Measurements from ENCODE around the gene UNC79.

UNC79 gene

DNA sequence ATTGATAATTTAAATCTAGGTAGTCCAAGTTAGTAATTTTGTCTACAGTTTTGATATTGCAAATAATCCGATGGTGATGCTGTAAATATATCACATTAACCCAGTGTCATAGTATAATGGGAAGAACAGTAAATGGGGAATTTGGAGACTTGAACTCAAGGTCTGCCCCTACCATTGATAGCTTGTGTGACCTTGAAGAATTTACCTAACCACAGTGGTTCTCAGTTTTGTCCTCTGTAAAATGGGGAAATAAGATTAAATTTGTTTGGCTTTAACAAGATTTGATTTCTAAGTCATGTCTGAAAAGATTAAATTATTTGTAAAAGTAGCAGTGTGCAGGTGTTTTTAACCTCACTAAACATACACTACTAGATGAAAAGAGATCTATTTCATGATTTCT is 100.9 kb downstream of the UNC79 start:
- in situ Hi-C loops (cut with MboI; ENCODE audit: low pct_unique_long_range_greater_than_20kb, low sequenced_read_pairs, unreplicated experiment): loop anchor here (25.0 kb wide), 1 partner anchor 294 kb away; no protein-coding TSS in a partner anchor
- DNase-seq (ENCODE audit: low spot score): no peak
- TF ChIP-seq, protein P1, sequence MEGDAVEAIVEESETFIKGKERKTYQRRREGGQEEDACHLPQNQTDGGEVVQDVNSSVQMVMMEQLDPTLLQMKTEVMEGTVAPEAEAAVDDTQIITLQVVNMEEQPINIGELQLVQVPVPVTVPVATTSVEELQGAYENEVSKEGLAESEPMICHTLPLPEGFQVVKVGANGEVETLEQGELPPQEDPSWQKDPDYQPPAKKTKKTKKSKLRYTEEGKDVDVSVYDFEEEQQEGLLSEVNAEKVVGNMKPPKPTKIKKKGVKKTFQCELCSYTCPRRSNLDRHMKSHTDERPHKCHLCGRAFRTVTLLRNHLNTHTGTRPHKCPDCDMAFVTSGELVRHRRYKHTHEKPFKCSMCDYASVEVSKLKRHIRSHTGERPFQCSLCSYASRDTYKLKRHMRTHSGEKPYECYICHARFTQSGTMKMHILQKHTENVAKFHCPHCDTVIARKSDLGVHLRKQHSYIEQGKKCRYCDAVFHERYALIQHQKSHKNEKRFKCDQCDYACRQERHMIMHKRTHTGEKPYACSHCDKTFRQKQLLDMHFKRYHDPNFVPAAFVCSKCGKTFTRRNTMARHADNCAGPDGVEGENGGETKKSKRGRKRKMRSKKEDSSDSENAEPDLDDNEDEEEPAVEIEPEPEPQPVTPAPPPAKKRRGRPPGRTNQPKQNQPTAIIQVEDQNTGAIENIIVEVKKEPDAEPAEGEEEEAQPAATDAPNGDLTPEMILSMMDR (IDR thresholded peaks at IDR 0.05; ENCODE audit: extremely low read depth, insufficient read depth, missing control alignments): no peak

DNA sequence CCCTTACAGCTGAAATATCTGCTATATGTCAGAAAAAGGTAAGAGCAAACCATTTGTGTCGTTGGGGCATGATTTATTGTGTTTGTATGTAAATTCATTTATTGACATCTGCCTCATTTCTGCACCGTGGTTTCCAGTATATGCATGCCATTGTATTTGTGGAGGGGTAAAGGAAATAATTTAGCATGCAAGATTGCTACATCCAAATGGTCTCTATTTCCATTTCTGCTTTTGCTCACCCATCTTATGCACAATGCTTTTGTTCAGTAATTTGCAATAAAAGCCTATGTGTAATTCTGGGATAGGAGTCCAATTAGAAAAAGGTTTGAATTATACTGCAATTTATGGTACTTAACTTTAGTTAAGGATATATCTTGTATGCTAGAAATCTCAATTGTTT is 101.8 kb downstream of the UNC79 start:
- DNase-seq (ENCODE audit: low spot score): no peak
- in situ Hi-C loops (cut with MboI; ENCODE audit: low pct_unique_long_range_greater_than_20kb, low sequenced_read_pairs, unreplicated experiment): loop anchor here (25.0 kb wide), 1 partner anchor 295 kb away; no protein-coding TSS in a partner anchor
- TF ChIP-seq, protein P1 (IDR thresholded peaks at IDR 0.05; ENCODE audit: extremely low read depth, insufficient read depth, missing control alignments): no peak

DNA sequence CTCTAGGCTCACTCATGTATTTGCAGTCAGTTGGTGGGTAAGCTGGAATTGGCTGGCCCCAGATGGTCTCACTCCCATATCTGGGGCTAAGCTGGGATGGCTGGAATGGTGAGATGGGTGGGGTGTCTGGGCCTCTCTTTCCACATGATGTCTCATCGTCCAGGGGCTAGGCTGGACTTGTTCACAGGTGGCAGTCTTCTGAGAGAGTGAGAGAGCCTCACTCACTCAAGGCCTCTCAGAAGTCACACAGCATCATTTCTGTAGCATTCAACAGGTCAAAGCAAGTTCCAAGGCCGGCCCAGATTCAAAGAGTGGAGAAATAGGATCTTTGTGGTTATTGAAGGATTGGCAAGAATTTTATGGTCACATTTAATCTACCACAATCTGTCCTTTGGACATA is 102.7 kb downstream of the UNC79 start:
- in situ Hi-C loops (cut with MboI; ENCODE audit: low pct_unique_long_range_greater_than_20kb, low sequenced_read_pairs, unreplicated experiment): loop anchor here (25.0 kb wide), 1 partner anchor 296 kb away; no protein-coding TSS in a partner anchor
- TF ChIP-seq, protein P1 (IDR thresholded peaks at IDR 0.05; ENCODE audit: extremely low read depth, insufficient read depth, missing control alignments): no peak
- DNase-seq (ENCODE audit: low spot score): no peak

DNA sequence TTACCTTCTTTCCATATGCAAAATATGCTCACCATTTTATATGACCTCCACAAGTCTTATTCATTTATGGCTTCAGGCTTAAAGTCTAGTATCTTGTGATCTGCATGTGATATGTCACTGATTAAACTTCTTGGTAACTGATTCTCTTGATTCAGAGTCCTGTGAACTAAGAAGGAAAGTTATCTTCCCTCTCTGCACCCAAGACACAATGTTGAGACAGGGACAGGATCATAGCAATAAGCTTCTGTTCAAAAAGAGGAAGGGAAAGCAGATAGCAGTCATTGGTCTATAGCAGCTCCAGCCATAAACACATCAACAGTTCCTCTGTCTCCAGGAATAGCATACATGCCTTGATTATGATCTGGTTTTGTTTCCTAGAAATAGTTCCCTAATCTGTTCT is 103.1 kb downstream of the UNC79 start:
- TF ChIP-seq, protein P1 (IDR thresholded peaks at IDR 0.05; ENCODE audit: extremely low read depth, insufficient read depth, missing control alignments): no peak
- peak; percentile 34 for DNase-seq (ENCODE audit: low spot score)
- in situ Hi-C loops (cut with MboI; ENCODE audit: low pct_unique_long_range_greater_than_20kb, low sequenced_read_pairs, unreplicated experiment): loop anchor here (25.0 kb wide), 1 partner anchor 297 kb away; no protein-coding TSS in a partner anchor

DNA sequence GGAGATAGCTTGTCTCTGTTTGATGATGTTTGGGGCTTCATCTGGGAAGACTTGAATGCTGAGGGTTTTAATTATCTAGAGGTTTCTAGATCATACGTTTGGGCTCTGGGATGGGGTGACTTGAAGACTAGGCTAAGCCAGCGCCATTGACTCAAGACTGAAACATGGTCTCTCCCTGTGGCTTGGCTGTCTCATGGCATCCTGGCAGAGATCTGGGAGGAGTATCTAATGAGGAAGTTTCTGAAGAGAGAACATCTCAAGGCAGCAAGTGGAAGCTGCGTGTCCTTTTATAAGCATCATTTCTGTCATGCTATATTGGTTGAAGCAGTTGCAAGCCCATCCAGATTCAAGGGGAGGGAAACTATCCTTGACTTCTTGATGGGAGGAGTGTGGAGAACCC is 104.8 kb downstream of the UNC79 start:
- in situ Hi-C loops (cut with MboI; ENCODE audit: low pct_unique_long_range_greater_than_20kb, low sequenced_read_pairs, unreplicated experiment): loop anchor here (25.0 kb wide), 1 partner anchor 298 kb away; no protein-coding TSS in a partner anchor
- DNase-seq (ENCODE audit: low spot score): no peak

DNA sequence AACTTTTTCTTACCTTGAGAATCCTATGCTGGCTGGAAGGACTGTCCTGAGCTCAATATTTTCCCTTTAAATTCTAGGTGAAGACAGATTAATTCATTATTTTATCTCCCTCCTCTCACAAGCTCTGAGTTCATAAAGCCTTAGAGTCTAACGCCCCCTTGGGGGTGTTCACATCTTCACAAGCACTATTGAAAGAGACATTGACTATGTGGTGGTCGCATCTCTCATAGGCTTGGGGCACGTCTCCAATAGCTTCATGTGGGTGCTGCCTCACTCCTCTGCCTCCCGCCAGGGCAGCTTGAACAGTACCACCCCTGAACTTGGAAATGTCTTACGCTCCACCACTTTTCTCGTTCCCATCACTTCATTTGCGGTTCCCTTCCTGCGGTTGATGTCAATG is 106.2 kb downstream of the UNC79 start:
- DNase-seq (ENCODE audit: low spot score): no peak
- TF ChIP-seq, protein P1 (IDR thresholded peaks at IDR 0.05; ENCODE audit: extremely low read depth, insufficient read depth, missing control alignments): peak; percentile 26
- in situ Hi-C loops (cut with MboI; ENCODE audit: low pct_unique_long_range_greater_than_20kb, low sequenced_read_pairs, unreplicated experiment): loop anchor here (25.0 kb wide), 1 partner anchor 300 kb away; no protein-coding TSS in a partner anchor

More for the DNA sequence above, 104.8 kb downstream of the UNC79 start:
- TF ChIP-seq, protein P1 (IDR thresholded peaks at IDR 0.05; ENCODE audit: extremely low read depth, insufficient read depth, missing control alignments): no peak
